ENCODE results near the gene GRIK4.

The GRIK4 gene

DNA sequence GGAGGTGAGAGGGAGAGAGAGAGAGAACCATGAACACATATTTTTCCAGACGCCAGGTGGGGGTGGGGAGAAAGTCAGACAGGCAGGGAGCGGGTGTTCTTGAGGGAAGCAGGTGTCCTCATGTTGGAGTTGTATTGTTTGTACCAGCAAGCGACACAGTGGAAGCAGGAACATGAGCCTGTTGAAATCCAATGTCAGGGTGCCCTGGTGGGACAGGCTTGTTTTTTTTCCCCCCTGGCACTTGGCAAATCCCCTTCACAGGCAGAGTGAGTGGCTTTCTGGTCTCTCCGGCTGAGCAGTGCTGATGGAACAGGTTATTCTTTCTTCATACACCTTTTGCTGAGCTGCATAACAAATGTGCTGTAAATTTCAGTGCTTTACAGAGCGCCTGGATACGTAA is 125.6 kb downstream of the GRIK4 start:
- ChIA-PET POLR2A (no interaction called here), CTCF (no interaction called here)
- DNase-seq (ENCODE audit: low read depth, low spot score): no peak
- no peak overlapping the region for H3K4me3 ChIP-seq (ENCODE audit: low read depth, low read length)
- TF ChIP-seq, protein P1, sequence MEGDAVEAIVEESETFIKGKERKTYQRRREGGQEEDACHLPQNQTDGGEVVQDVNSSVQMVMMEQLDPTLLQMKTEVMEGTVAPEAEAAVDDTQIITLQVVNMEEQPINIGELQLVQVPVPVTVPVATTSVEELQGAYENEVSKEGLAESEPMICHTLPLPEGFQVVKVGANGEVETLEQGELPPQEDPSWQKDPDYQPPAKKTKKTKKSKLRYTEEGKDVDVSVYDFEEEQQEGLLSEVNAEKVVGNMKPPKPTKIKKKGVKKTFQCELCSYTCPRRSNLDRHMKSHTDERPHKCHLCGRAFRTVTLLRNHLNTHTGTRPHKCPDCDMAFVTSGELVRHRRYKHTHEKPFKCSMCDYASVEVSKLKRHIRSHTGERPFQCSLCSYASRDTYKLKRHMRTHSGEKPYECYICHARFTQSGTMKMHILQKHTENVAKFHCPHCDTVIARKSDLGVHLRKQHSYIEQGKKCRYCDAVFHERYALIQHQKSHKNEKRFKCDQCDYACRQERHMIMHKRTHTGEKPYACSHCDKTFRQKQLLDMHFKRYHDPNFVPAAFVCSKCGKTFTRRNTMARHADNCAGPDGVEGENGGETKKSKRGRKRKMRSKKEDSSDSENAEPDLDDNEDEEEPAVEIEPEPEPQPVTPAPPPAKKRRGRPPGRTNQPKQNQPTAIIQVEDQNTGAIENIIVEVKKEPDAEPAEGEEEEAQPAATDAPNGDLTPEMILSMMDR (IDR thresholded peaks at IDR 0.05; ENCODE audit: insufficient read depth, low read length, missing control alignments): no peak

GRCh38 chr11:120642196-120642894 is 130.8 kb downstream of the GRIK4 start:
- CTCF ChIA-PET: interaction anchor here (1.5 to 1.8 kb wide), 4 partner anchors 10 to 131 kb away, joined by 3 to 5 read pairs (median 4); partner anchors contain the start of gene GRIK4
- H3K4me3 ChIP-seq (ENCODE audit: low read depth, low read length): no peak overlapping the region
- DNase-seq (ENCODE audit: low read depth, low spot score): no peak
- TF ChIP-seq, protein P1 (IDR thresholded peaks at IDR 0.05; ENCODE audit: insufficient read depth, low read length, missing control alignments): no peak
- POLR2A ChIA-PET: no interaction called here

GRCh38 chr11:120643284-120643683 is 131.7 kb downstream of the GRIK4 start:
- no peak overlapping the region for H3K4me3 ChIP-seq (ENCODE audit: low read depth, low read length)
- TF ChIP-seq, protein P1 (IDR thresholded peaks at IDR 0.05; ENCODE audit: insufficient read depth, low read length, missing control alignments): no peak
- ChIA-PET POLR2A (no interaction called here), CTCF (interaction anchor here (1.5 to 1.8 kb wide), 3 partner anchors 11 to 132 kb away, joined by 3 to 5 read pairs (median 4); partner anchors contain the start of gene GRIK4)
- DNase-seq (ENCODE audit: low read depth, low spot score): no peak

- H3K4me3 ChIP-seq (ENCODE audit: low read depth, low read length): no peak overlapping the region
- CTCF ChIA-PET: no interaction called here
- POLR2A ChIA-PET: no interaction called here
These were observed 134.1 kb downstream of the GRIK4 start for GRCh38 chr11:120645639-120646038.

GRCh38 chr11:120646206-120646605 is 134.7 kb downstream of the GRIK4 start:
- no peak overlapping the region for H3K4me3 ChIP-seq (ENCODE audit: low read depth, low read length)
- ChIA-PET POLR2A (no interaction called here), CTCF (no interaction called here)
- no peak for DNase-seq (ENCODE audit: low read depth, low spot score)
- TF ChIP-seq, protein P1 (IDR thresholded peaks at IDR 0.05; ENCODE audit: insufficient read depth, low read length, missing control alignments): no peak

More at GRCh38 chr11:120645639-120646038, 134.1 kb downstream of the GRIK4 start:
- no peak for DNase-seq (ENCODE audit: low read depth, low spot score)
- TF ChIP-seq, protein P1 (IDR thresholded peaks at IDR 0.05; ENCODE audit: insufficient read depth, low read length, missing control alignments): no peak

DNA sequence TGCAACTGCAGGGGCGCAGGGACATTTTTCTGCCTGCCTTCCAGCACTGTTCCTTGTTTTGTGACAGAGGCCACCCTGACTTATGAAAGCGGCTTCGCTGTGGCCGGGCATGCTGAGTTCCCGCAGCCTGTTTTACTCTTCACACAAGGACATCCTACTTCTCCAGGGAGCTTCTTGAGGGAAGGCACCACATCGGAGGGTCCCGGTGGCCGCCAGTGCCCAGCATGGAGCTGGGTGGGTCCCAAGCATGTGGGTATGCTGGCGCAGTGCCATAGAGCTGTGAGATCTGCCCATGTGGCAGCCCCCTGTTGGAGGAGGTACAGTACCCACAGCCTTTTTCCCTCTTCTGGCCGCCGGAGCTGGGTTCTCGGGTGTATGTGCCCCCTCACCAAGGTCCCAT is 136.1 kb downstream of the GRIK4 start:
- TF ChIP-seq, protein P1 (IDR thresholded peaks at IDR 0.05; ENCODE audit: insufficient read depth, low read length, missing control alignments): no peak
- POLR2A ChIA-PET: no interaction called here
- no peak for DNase-seq (ENCODE audit: low read depth, low spot score)
- H3K4me3 ChIP-seq (ENCODE audit: low read depth, low read length): no peak overlapping the region
- CTCF ChIA-PET: no interaction called here

Data from AG04449 (cell line).